ENCODE data around the gene TUBGCP3. TPM values are rescaled to one million over a fixed set of nuclear protein-coding genes. Genes with fewer than 3 reads are reported as not detected.
"Not testable (repeated sequence)": the region's sequence is repeated elsewhere in the genome, so short reads cannot be mapped to it uniquely, and the experiment has no call there.

TUBGCP3 gene
- total RNA-seq, 4 donors from 2014 or later = 19.7 to 62.3 (median 38.8) TPM

GRCh38 chr13:112486386-112487126 lies 101.4 kb downstream of the TUBGCP3 start:
- no peaks in the 10 kb centered on the region for H3K27me3 ChIP-seq
- H3K9me3 ChIP-seq = no peaks in the 10 kb centered on the region
- TF ChIP-seq POLR2A (IDR thresholded peaks at IDR 0.05) (no peak), CTCF (IDR thresholded peaks at IDR 0.05) (no peak)
- no peak for DNase-seq
- no peaks in the 10 kb centered on the region for H3K4me1 ChIP-seq
- H3K36me3 ChIP-seq = no peaks in the 10 kb centered on the region
- intact Hi-C loops (cut with DNase I; ENCODE audit: low total_unique reads) = no loop called here
- H3K27ac ChIP-seq = no peak overlapping the region
- H3K4me3 ChIP-seq = no peak overlapping the region

GRCh38 chr13:112485814-112486213 lies 102.1 kb downstream of the TUBGCP3 start:
- intact Hi-C loops (cut with DNase I; ENCODE audit: low total_unique reads); H3K4me1 ChIP-seq; H3K27me3 ChIP-seq; H3K27ac ChIP-seq; DNase-seq; H3K36me3 ChIP-seq; H3K9me3 ChIP-seq; H3K4me3 ChIP-seq: not testable (repeated sequence)

DNA sequence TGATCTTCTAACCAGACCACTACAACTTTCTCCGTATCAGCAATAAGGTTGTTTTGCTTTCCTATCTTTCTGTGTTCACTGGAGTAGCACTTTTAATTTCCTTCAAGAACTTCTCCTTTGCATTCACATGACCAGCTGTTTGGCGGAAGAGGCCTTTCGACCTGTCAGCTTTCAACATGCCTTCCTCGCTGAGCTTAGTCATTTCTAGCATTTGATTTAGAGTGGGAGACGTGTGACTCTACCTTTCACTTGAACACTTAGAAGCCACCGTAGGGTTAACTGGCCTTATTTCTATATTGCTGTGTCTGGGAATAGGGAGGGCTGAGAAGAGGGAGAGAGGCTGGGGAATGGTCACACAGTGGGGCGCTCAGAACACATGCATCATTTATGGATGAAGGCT lies 104.7 kb downstream of the TUBGCP3 start:
- no peak overlapping the region for H3K27ac ChIP-seq
- DNase-seq = no peak
- intact Hi-C loops (cut with DNase I; ENCODE audit: low total_unique reads) = no loop called here
- no peaks in the 10 kb centered on the region for H3K27me3 ChIP-seq
- no peaks in the 10 kb centered on the region for H3K4me1 ChIP-seq
- TF ChIP-seq CTCF (IDR thresholded peaks at IDR 0.05) = no peak
- TF ChIP-seq POLR2A (IDR thresholded peaks at IDR 0.05) = no peak
- H3K9me3 ChIP-seq = no peaks in the 10 kb centered on the region
- no peaks in the 10 kb centered on the region for H3K36me3 ChIP-seq
- H3K4me3 ChIP-seq = no peak overlapping the region

- Histone ChIP-seq H3K27ac (no peak overlapping the region), H3K9me3 (no peaks in the 10 kb centered on the region), H3K4me1 (no peaks in the 10 kb centered on the region), H3K36me3 (no peaks in the 10 kb centered on the region), H3K4me3 (no peak overlapping the region), H3K27me3 (no peaks in the 10 kb centered on the region)
- DNase-seq = no peak
- TF ChIP-seq CTCF (IDR thresholded peaks at IDR 0.05) (no peak), POLR2A (IDR thresholded peaks at IDR 0.05) (no peak)
- intact Hi-C loops (cut with DNase I; ENCODE audit: low total_unique reads) = no loop called here
These were observed 106.5 kb downstream of the TUBGCP3 start for GRCh38 chr13:112481458-112481857.

GRCh38 chr13:112479389-112479788 lies 108.6 kb downstream of the TUBGCP3 start:
- Histone ChIP-seq H3K9me3 (no peaks in the 10 kb centered on the region), H3K4me1 (no peaks in the 10 kb centered on the region), H3K27me3 (no peaks in the 10 kb centered on the region), H3K27ac (no peak overlapping the region), H3K36me3 (no peaks in the 10 kb centered on the region), H3K4me3 (no peak overlapping the region)
- DNase-seq = no peak
- TF ChIP-seq POLR2A (IDR thresholded peaks at IDR 0.05) = no peak
- no peak for TF ChIP-seq CTCF (IDR thresholded peaks at IDR 0.05)
- intact Hi-C loops (cut with DNase I; ENCODE audit: low total_unique reads) = no loop called here

Data from uterus (tissue), 4 donors.